Fibroblast of pulmonary artery (primary cell): ENCODE results near the gene MMEL1.
A peak's percentile ranks its signal among the peaks of the same experiment; 100 is the strongest.

ENCODE experiments used
- DNase-seq: peaks from one replicate; pipeline ENCODE4 v3.0.0-alpha.2; 2010; ENCODE audit warnings: low read depth
- H3K4me3 ChIP-seq: replicated peaks from 2 replicates; pipeline ENCODE4 v1.5.1; 2011; ENCODE audit warnings: low read depth, mild to moderate bottlenecking, control low read depth, low read length, moderate library complexity
- TF ChIP-seq, protein P1 (sequence below): IDR thresholded peaks from 2 replicates; pipeline ENCODE4 v1.5.1; 2011; ENCODE audit warnings: mild to moderate bottlenecking, control low read depth, low read length, inconsistent platforms; ENCODE audit errors: missing control alignments

The MMEL1 gene

DNA sequence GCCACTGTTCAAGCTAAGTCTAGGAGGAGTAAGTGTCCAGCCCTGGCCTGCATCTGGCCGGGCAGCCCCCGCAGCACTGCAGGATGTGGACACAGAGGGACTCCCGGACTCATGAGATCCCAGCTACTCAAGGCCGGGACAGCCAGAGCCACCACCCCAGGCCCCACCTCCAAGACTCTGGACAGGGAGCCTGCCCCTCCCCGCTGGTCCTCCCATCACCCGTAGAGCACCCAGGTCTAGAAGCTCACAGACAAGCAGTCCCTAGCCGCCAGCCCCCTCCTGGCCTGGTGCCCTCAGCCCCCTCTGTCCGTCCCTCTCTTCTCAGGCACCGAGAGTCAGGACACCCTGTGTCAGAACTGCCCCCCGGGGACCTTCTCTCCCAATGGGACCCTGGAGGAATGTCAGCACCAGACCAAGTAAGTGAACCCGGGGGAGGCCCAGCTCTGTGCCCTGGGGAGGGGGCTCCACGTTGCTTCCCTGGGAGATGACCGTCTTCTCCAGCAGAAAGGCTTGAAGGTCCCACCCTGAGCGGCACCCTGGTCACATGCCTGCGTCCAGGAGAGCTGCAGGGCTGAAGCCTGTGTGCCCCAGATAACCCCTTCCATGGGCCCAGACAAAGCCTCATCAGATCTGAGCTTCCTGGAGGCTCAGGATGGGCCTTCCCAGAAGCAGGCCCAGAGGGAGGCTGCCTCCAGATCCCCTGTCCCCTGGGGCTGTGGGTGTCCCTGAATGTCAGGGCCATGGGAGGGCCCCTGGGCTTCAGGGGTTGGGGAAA is 72.3 kb downstream of the MMEL1 start:
- no peak for DNase-seq
- TF ChIP-seq, protein P1, sequence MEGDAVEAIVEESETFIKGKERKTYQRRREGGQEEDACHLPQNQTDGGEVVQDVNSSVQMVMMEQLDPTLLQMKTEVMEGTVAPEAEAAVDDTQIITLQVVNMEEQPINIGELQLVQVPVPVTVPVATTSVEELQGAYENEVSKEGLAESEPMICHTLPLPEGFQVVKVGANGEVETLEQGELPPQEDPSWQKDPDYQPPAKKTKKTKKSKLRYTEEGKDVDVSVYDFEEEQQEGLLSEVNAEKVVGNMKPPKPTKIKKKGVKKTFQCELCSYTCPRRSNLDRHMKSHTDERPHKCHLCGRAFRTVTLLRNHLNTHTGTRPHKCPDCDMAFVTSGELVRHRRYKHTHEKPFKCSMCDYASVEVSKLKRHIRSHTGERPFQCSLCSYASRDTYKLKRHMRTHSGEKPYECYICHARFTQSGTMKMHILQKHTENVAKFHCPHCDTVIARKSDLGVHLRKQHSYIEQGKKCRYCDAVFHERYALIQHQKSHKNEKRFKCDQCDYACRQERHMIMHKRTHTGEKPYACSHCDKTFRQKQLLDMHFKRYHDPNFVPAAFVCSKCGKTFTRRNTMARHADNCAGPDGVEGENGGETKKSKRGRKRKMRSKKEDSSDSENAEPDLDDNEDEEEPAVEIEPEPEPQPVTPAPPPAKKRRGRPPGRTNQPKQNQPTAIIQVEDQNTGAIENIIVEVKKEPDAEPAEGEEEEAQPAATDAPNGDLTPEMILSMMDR, result no peak
- H3K4me3 ChIP-seq, result no peak overlapping the region

DNA sequence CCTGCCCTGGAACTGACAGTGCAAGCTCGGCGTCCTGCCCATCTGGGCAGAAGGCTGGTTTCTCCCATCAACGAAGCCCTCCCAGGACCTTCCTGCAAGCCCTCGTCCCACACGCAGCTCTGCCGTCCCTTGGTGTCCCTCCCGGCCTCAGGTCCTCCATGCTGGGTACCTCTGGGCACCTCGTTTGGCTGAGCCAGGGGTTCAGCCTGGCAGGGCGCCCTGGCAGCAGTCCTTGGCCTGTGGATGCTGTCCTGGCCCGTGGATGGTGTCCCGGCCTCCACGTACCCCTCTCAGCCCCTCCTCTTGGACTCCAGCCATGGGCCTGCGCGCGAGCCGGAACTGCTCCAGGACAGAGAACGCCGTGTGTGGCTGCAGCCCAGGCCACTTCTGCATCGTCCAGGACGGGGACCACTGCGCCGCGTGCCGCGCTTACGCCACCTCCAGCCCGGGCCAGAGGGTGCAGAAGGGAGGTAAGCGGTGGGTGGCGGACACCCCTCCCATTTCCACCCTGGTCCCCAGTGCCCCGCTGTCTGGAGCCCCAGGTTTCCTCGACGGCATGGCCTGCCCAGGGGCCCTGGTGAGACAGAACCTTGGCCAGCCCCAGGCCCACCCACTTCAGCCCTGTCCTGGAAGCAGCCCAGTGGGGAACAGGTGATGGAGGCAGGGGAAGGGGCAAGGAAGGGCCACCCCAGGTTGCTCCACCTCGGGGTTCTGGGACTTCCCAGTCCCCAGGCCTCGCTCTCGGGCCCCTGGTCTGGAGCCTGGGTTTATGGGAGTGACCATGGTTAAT is 73.1 kb downstream of the MMEL1 start:
- TF ChIP-seq, protein P1, result no peak
- no peak overlapping the region for H3K4me3 ChIP-seq
- DNase-seq, result no peak

GRCh38 chr1:2558861-2559260 is 74.0 kb downstream of the MMEL1 start:
- no peak for DNase-seq
- no peak overlapping the region for H3K4me3 ChIP-seq
- TF ChIP-seq, protein P1, result no peak

DNA sequence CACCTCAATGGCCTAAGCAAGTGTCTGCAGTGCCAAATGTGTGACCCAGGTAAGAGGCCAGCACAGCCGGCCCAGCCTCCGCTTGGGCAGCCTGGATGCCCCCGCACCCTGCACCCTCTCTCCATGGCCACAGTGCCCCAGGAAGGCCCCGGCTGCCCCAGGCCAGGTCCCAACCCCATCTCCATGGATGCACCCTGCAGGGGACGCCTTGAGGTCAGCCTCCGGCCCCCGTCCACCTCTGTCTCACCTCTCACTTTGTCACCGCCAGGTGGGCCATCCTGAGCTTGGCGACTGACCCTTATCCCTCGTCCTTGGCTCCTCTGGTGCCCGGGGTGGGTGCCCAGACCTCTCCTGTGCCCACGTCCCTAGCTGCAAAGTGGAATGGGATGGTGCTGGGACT is 74.4 kb downstream of the MMEL1 start:
- TF ChIP-seq, protein P1, result no peak
- no peak for DNase-seq
- H3K4me3 ChIP-seq, result no peak overlapping the region

- TF ChIP-seq, protein P1, result no peak
- H3K4me3 ChIP-seq, result no peak overlapping the region
- DNase-seq, result no peak
These were observed 75.1 kb downstream of the MMEL1 start for GRCh38 chr1:2557482-2558400.

DNA sequence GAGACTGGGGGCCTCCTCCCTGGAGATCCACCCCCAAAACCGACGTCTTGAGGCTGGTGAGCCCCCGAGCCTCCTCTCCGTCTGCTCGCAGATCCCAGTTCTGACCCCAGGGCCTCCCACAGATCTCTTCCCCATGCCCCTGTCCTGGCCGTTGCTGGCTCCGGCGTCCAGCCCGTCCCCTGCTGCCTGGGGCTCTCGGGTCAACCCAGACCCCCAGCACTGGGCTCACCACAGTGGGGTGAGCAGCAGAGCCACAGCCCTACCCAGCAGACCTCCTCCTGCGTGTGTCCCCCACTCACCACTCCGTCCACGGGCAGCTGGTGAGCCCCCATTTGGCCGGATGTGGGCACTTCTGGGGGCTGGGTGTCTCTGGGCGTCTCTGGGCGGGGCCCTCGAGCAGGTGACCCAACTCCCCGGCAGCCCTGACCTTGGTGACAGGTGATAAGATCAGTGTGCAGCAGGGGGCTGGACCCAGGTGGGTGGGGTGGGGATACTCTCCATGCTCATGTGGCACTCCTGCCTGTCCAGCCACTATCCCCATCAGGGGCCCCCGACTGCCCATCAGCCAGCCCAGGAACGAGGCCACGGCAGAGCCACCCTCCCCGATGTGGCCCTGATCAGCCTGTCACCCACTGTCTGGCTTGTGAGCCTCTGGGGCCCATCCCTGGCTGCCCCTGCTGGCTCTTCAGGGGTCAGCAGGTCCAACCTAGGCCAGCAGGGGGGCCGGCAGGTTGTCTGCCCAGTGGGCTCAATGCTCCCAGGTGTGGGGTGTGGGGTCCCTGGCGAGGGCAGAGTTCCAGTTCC is 75.9 kb downstream of the MMEL1 start:
- TF ChIP-seq, protein P1, result no peak
- peak overlapping the region; percentile 54 for H3K4me3 ChIP-seq
- no peak for DNase-seq
